GM08714 (cell line): Measurements from ENCODE around the gene ADAMTSL3.
"Not testable (repeated sequence)": the region's sequence is repeated elsewhere in the genome, so short reads cannot be mapped to it uniquely, and the experiment has no call there.

Experiments
- H3K4me3 ChIP-seq: fragments of 200-500 bp; sonication (Bioruptor generic); 2 replicates; pipeline ENCODE4 v1.5.1; 2014; ENCODE audit warnings: mild to moderate bottlenecking, low read length, inconsistent platforms
- ZNF274 ChIP-seq: IDR thresholded peaks from 2 replicates; pipeline ENCODE4 v1.6.1; 2012; ENCODE audit warnings: mild to moderate bottlenecking, low read depth, low read length

Gene ADAMTSL3

DNA sequence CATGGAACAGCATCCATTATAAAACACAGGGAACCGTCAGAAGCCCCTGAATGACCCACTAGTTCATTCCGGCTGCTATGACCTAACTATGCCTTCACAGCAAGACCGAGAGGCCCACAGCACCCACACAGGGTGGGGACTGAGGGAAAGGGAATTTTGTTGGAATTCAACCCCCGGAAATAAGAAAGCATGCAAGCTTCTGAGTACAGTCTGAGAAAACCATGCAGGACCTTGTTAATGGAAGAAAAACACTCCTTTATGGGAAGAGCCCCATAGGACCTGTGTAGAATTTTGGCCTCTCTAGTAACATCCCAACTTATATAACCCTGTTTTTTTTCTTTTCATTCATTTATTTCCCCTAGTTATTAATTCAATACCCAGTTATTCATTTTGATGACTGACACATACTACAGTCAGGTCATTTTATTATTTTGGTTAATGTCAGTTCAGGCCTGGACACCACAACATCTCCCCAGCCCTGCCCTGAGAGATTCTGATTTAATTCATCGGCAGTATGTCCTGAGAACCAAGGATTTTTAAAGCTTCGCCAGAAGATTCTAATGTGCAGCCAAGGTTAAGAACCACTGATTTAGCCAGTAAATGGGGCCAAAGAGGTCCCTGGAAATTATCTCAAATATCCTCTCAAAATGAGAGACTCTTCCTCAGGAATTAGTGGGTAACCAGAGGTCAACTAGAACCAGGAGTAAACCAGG, 350.0 kb downstream of the ADAMTSL3 start:
- TF ChIP-seq ZNF274 = no peak
- no peak overlapping the region for H3K4me3 ChIP-seq

DNA sequence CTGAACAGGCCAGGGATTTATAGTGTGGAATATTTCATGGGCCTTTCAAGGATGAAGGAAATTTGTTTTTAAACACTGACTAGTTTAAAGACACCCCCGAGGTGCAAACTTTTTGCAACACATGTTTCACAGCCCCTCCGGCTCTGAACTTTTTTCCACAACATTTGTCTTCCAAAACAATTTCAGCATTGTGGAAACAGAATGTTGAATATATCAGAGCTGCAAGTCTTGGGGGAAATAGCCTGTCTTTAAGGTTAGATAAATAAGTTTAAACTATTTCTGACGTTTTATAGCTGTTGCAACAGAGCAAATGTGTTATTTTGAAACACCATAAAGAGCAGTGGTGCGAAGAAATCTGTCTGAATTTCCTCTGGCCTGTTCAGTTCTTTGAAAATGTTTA, 352.5 kb downstream of the ADAMTSL3 start:
- no peak overlapping the region for H3K4me3 ChIP-seq
- no peak for TF ChIP-seq ZNF274

DNA sequence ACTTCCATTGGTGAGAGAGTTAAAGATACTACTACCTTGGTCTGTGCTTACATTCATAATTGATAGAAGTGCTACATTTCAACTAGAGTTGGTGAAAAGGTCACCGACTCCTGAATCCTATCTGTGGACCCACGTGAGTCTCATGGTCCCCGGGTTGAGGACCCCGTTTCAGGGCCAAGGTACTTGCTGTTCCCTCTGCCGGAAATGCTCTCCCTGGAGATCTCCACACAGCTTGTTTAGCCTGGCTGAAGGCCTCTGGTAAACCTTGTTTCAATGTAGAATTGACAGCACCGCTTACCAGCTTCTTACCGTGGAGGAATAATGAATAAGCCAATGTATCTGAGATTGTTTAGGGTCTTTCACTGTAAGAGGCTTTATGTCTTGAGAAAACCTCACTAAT, 355.7 kb downstream of the ADAMTSL3 start:
- no peak overlapping the region for H3K4me3 ChIP-seq
- no peak for TF ChIP-seq ZNF274

DNA sequence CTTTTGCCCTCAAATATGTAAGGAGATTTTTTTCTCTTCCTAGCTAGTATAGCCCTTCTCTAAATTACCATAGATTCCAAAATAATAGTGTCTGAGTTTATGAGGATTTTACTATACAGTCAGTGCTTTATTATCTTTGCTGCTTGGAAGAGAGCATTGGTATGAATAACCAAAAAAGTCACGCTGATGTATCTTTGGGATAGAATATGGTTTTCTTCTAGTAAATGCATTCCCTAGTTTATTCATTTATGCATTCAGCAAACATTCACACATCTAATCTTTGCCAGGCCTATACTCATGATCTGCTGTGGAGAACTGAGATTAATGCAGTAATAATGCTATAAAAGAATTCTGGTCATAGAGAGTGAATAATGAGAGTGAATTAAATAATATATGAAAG, 356.3 kb downstream of the ADAMTSL3 start:
- H3K4me3 ChIP-seq = no peak overlapping the region
- no peak for TF ChIP-seq ZNF274

DNA sequence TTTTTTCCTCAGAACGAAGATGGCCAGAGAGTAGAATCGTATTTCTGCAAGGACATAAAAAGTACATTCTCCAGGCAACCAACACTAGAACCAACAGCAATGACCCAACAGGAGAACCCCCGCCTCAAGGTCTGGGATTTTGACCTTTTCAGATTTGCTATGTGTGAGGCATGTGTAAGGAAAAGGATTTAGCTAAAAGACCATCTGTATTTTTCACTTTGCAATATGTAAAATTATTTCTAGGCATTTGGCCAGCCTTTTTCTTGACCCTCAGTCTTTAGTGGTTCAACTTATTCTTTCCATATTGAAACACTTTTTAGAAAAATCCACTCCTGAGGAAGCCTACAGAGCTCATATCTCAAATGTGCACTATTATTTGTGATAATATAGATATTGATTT, 362.4 kb downstream of the ADAMTSL3 start:
- no peak overlapping the region for H3K4me3 ChIP-seq
- TF ChIP-seq ZNF274 = no peak

DNA sequence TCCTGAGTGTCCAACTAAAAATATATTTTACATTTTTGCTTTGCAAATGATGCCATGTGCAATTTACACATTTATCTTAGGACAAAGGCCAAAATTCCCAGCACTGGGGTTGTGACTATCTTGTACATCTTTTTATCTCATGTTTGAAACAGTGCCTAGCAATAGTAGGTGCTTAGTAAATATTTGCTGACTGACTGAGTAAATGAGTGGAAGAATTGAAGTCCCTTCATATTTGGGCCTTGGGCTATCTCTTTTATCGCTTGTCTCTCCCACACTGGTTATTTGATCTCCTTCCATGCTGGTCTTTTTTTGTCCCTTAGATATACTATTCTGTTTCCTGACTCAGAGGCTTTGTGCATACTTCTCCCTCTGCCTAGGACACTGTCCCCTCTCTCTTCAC, 368.6 kb downstream of the ADAMTSL3 start:
- no peak for TF ChIP-seq ZNF274
- H3K4me3 ChIP-seq = no peak overlapping the region

DNA sequence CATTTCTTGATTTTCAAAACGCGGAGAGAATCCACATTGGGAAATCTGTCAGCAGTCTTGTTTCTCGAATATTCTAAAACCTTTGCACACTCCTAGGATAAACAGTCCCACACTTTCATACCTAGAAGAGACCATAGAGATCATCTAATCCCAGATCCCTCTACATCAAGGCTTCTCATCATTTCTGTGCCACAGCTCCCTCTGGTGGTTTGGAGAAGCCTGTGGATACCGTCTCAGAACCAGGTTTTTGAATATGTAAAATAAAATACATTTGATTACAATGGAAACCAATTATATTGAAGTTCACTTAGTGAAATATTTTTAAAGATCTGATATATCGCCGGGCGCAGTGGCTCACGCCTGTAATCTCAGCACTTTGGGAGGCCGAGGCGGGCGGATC, 369.7 kb downstream of the ADAMTSL3 start:
- no peak overlapping the region for H3K4me3 ChIP-seq

GRCh38 chr15:84033793-84034553, 380.1 kb downstream of the ADAMTSL3 start:
- no peak overlapping the region for H3K4me3 ChIP-seq
- no peak for TF ChIP-seq ZNF274

More for the DNA sequence above, 369.7 kb downstream of the ADAMTSL3 start:
- no peak for TF ChIP-seq ZNF274

GRCh38 chr15:84034578-84035398, 380.9 kb downstream of the ADAMTSL3 start:
- no peak for TF ChIP-seq ZNF274
- no peak overlapping the region for H3K4me3 ChIP-seq

DNA sequence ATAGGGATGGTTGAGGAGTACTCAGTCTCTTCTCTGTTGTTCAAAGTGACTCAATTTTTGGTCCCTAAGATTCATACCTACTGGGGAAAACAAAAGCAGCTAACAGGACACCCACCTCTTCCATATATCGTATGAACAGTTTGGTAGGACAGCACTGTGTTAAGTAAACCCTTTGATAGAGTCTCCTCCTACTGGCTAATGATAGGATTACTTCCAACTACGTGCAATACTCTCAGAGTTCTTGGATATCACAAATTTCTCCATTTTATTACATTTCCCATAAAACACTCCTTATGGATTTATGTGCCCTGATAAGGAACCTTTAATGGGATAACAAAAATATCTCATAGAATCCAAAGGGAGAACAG, 381.5 kb downstream of the ADAMTSL3 start:
- TF ChIP-seq ZNF274 = no peak
- no peak overlapping the region for H3K4me3 ChIP-seq

GRCh38 chr15:84037301-84037700, 383.4 kb downstream of the ADAMTSL3 start:
- no peak for TF ChIP-seq ZNF274
- no peak overlapping the region for H3K4me3 ChIP-seq

DNA sequence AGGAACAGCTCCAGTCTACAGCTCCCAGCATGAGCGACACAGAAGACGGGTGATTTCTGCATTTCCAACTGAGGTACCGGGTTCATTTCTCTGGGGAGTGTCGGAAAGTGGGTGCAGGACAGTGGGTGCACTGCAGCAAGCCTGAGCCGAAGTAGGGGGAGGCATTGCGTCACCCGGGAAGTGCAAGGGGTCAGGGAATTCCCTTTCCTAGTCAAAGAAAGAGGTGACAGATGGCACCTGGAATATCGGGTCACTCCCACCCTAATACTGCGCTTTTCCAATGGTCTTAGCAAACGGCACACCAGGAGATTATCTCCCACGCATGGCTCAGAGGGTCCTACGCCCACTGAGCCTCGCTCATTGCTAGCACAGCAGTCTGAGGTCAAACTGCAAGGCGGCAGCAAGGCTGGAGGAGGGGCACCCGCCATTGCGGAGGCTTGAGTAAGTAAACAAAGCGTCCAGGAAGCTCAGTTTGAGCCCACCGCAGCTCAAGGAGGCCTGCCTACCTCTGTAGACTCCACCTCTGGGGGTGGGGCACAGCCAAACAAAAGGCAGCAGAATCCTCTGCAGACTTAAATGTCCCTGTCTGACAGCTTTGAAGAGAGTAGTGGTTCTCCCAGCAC, 388.6 kb downstream of the ADAMTSL3 start:
- not testable (repeated sequence) for H3K4me3 ChIP-seq

- H3K4me3 ChIP-seq = no peak overlapping the region
- TF ChIP-seq ZNF274 = no peak
Measured at GRCh38 chr15:84046064-84046637, 392.2 kb downstream of the ADAMTSL3 start.

GRCh38 chr15:84049480-84049879, 395.6 kb downstream of the ADAMTSL3 start:
- not testable (repeated sequence) for H3K4me3 ChIP-seq
